GM21723 (cell line): Measurements from ENCODE around the gene SYTL3.
A peak's percentile ranks its signal among the peaks of the same experiment; 100 is the strongest.
"Not testable (repeated sequence)": the region's sequence is repeated elsewhere in the genome, so short reads cannot be mapped to it uniquely, and the experiment has no call there.

Source experiments
- ATAC-seq: cut with Tn5 transposase; IDR thresholded peaks from one replicate; pipeline ENCODE4 v1.9.1; 2021; ENCODE audit warnings: mild to moderate bottlenecking, moderate library complexity; ENCODE audit not compliant: unreplicated experiment

The SYTL3 gene

DNA sequence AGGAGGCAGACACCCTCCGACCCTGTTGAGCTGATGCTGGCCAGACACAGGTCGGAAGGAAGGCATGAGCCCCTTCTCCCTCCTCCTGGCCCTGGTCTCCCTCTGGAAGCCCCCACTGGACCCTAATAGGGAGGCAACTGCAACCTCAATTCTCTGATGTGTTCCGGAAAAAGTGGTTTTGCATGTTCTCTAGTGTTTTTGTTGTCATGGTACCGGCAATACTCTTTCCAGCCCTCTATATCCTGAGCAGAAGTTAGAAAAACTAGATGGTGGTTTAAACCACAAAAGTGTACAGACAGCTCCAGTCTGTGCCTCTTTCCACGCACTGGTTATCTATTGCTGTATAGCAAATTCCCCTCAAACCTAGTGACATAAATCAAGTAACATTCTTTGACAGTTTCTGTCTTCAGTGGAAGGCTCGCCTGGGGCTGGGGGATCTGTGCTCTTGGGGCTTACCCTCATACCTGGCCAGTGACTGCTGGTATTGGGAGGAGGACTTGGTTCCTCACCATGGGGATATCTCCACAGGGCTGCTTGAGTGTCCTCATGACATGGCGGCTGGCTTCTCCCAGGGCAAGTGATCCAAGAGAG lies 37.0 kb downstream of the SYTL3 start:
- peak; percentile 81 for ATAC-seq

GRCh38 chr6:158687506-158687905 lies 37.7 kb downstream of the SYTL3 start:
- no peak for ATAC-seq

DNA sequence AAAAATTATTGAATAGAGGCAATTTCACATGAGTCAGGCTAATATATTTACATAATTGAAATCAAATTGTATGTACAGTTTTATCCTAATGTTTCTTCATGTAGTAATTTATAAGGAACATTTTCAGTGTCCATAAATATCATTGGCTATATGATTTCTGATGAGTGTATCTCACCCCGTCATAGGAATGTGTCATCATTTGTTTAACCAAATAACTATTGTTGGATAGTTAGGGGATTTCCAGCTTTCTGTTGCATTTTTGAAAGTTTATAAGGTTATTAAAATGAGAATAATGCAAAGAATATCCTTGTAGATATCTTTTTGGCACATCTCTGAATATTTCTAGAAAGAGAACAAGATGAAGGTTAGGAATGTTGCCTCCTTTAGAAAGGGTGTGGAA lies 39.0 kb downstream of the SYTL3 start:
- ATAC-seq, result no peak

DNA sequence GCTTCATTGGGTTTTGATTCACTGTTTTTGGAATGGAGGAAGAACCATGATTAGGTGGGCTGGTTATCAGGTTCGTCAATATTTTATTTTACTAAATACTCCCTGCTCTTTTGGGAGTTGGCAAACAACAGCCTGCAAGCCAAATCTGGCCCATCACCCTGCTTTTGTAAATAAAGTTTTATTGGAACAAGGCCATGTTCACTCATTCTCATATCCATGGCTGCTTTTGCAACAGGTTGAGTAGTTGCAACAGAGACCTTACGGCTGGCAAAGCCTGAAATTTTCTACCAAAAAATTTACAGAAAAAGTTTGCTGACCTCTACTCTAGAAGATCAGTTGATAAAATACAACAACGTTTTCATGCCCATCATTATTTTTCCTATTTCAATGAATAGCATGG lies 45.1 kb downstream of the SYTL3 start:
- ATAC-seq, result no peak

- ATAC-seq, result no peak
Observed at GRCh38 chr6:158697811-158698210, 48.0 kb downstream of the SYTL3 start.

- no peak for ATAC-seq
Observed at GRCh38 chr6:158698931-158699330, 49.1 kb downstream of the SYTL3 start.

- ATAC-seq, result not testable (repeated sequence)
Observed at GRCh38 chr6:158701268-158701667, 51.4 kb downstream of the SYTL3 start.

GRCh38 chr6:158703111-158703836 lies 53.4 kb downstream of the SYTL3 start:
- no peak for ATAC-seq

- ATAC-seq, result peak; percentile 95
Observed at GRCh38 chr6:158703837-158704822, 54.3 kb downstream of the SYTL3 start.

- ATAC-seq, result no peak
Observed at GRCh38 chr6:158705386-158706126, 55.7 kb downstream of the SYTL3 start.

- no peak for ATAC-seq
Observed at GRCh38 chr6:158706369-158706982, 56.6 kb downstream of the SYTL3 start.

- no peak for ATAC-seq
Observed at GRCh38 chr6:158707120-158707820, 57.4 kb downstream of the SYTL3 start.

- ATAC-seq, result peak; percentile 37
Observed at GRCh38 chr6:158707821-158708195, 58.0 kb downstream of the SYTL3 start.

GRCh38 chr6:158708239-158708638 lies 58.4 kb downstream of the SYTL3 start:
- no peak for ATAC-seq

DNA sequence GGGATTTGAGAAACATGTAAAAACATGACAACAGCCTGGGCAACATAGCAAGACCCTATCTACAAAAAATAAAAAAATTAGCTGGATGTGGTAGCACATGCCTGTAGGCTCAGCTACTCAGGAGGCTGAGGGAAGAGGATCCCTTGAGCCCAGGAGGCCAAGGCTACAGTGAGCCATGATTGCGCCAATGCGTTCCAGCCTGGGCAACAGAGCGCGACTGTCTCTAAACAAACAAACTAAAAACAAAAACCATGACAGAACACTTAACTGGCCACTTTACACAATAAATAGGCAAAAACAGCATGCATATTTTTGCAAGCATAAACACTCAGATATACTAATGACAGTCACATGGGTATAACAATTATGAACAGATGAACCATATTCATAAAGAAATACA lies 60.0 kb downstream of the SYTL3 start:
- no peak for ATAC-seq

DNA sequence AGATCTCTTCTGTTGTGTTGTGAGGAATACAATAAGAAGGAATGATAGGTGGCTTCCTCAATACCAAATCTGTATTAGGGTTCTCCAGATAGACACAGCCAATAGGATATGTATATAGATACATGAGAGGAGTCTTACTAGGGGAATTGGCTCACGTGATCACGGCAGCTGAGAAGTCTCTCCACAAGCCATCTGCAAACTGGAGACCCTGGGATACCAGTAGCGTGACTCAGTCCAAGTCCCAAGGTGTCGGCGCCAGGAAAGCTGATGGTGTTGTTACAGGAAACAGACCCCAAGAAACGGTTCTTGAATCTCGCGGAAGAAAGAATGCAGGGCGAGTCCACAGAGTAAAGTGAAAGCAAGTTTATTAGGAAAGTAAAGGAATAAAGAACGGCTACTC lies 61.4 kb downstream of the SYTL3 start:
- no peak for ATAC-seq

GRCh38 chr6:158713469-158713868 lies 63.6 kb downstream of the SYTL3 start:
- ATAC-seq, result no peak

GRCh38 chr6:158714706-158715105 lies 64.9 kb downstream of the SYTL3 start:
- no peak for ATAC-seq

DNA sequence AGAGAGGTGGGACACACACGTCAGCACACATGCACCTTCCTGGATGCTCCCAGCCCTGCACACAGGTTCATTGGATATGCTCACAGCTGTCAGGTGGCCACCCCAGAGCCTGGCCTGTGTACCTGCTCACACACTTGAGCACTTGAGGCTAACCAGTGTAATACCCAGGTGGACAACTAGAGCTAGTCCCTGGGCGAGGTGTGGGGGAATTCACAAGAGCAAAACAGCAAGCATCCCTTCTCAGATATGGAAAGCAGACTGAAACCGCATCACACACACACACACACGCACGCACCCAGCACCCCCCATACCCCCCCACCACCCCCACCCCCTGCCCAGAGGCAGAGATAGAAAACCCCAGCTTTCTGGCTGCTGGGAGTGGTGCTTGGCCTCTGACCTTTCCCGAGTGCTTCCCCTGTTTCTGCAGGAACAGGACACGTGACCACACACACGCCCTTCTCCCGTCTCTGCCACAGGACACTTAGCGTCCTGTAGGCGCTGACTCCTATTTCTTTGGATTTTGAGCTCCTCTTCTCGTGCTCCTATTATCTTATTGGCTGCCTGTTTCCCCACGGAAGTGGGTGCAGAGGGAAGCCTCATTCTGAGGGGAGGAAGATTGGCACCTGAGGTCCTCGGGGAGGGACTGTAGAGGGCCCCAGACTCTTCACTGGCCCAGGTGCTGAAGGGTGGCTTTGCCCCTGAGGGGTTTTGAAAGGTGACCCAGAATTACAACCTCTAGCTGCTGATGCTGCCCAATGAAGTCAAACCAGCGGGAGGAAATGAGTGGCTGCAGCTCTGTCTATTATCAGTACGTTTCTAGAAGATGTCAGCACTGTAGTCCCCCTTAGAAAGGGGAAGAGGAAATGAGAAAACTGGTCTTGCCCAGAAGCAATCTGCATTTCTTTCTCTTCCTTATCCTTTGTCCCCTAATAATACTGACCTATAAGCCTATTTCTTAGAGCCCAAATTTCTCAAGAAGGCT lies 65.8 kb downstream of the SYTL3 start:
- ATAC-seq, result peak; percentile 63
